T-helper 1 cell treated with Interleukin-12 subunit alpha and Interleukin-12 subunit beta and Interleukin-4 antibody, amounts not matched to agents 30 μg/mL and 1 μg/mL, for 36 hours (primary cell): Measurements from ENCODE around the gene SLC4A9.
"Not testable (repeated sequence)": the region's sequence is repeated elsewhere in the genome, so short reads cannot be mapped to it uniquely, and the experiment has no call there.

Experiments used
- H3K27ac Mint-ChIP-seq: one replicate; pipeline ENCODE4 v1.8.0; 2021; ENCODE audit warnings: mild to moderate bottlenecking, mixed read lengths
- H3K27me3 Mint-ChIP-seq: one replicate; pipeline ENCODE4 v1.8.0; 2021; ENCODE audit warnings: low read depth, mixed read lengths
- H3K36me3 Mint-ChIP-seq: one replicate; pipeline ENCODE4 v1.8.0; 2021; ENCODE audit warnings: low read depth, mixed read lengths
- H3K4me1 Mint-ChIP-seq: one replicate; pipeline ENCODE4 v1.8.0; 2021; ENCODE audit warnings: low read depth, mixed read lengths
- H3K4me3 Mint-ChIP-seq: one replicate; pipeline ENCODE4 v1.8.0; 2021; ENCODE audit warnings: mild to moderate bottlenecking, moderate library complexity, mixed read lengths
- H3K9me3 Mint-ChIP-seq: one replicate; pipeline ENCODE4 v1.8.0; 2021; ENCODE audit warnings: mixed read lengths

The SLC4A9 gene

GRCh38 chr5:140328036-140328764 lies 31.8 kb upstream of the SLC4A9 start:
- Mint-ChIP-seq H3K9me3 (no peaks in the 10 kb centered on the region), H3K27ac (no peak overlapping the region), H3K27me3 (no peaks in the 10 kb centered on the region), H3K4me3 (no peak overlapping the region), H3K4me1 (peaks cover 2% of the 10 kb centered on the region), H3K36me3 (peaks cover 17% of the 10 kb centered on the region)

- Mint-ChIP-seq H3K4me3 (no peak overlapping the region), H3K27ac (no peak overlapping the region), H3K36me3 (peaks cover 33% of the 10 kb centered on the region), H3K27me3 (no peaks in the 10 kb centered on the region), H3K4me1 (peaks cover 4% of the 10 kb centered on the region), H3K9me3 (no peaks in the 10 kb centered on the region)
These were observed 30.1 kb upstream of the SLC4A9 start for GRCh38 chr5:140329739-140330481.

GRCh38 chr5:140331638-140332037 lies 28.4 kb upstream of the SLC4A9 start:
- H3K27ac Mint-ChIP-seq, result no peak overlapping the region
- H3K9me3 Mint-ChIP-seq, result no peaks in the 10 kb centered on the region
- H3K27me3 Mint-ChIP-seq, result no peaks in the 10 kb centered on the region
- H3K4me3 Mint-ChIP-seq, result no peak overlapping the region
- peaks cover 13% of the 10 kb centered on the region for H3K4me1 Mint-ChIP-seq
- H3K36me3 Mint-ChIP-seq, result peaks cover 46% of the 10 kb centered on the region

GRCh38 chr5:140336388-140336787 lies 23.6 kb upstream of the SLC4A9 start:
- H3K36me3 Mint-ChIP-seq, result peaks cover 71% of the 10 kb centered on the region
- H3K27me3 Mint-ChIP-seq, result no peaks in the 10 kb centered on the region
- no peak overlapping the region for H3K4me3 Mint-ChIP-seq
- H3K4me1 Mint-ChIP-seq, result peaks cover 39% of the 10 kb centered on the region
- peak overlapping the region; percentile 3 for H3K27ac Mint-ChIP-seq
- no peaks in the 10 kb centered on the region for H3K9me3 Mint-ChIP-seq

- Mint-ChIP-seq H3K36me3 (peaks cover 66% of the 10 kb centered on the region), H3K4me3 (no peak overlapping the region), H3K27ac (peak overlapping the region; percentile 31), H3K4me1 (peaks cover 51% of the 10 kb centered on the region), H3K9me3 (no peaks in the 10 kb centered on the region), H3K27me3 (no peaks in the 10 kb centered on the region)
These were observed 22.1 kb upstream of the SLC4A9 start for GRCh38 chr5:140337880-140338279.

GRCh38 chr5:140338336-140338735 lies 21.7 kb upstream of the SLC4A9 start:
- Mint-ChIP-seq H3K36me3 (peaks cover 61% of the 10 kb centered on the region), H3K27ac (peak overlapping the region; percentile 15), H3K4me1 (peaks cover 56% of the 10 kb centered on the region), H3K27me3 (no peaks in the 10 kb centered on the region), H3K9me3 (no peaks in the 10 kb centered on the region), H3K4me3 (no peak overlapping the region)

- Mint-ChIP-seq H3K36me3 (peaks cover 57% of the 10 kb centered on the region), H3K27ac (peak overlapping the region; percentile 63), H3K9me3 (no peaks in the 10 kb centered on the region), H3K4me3 (peak overlapping the region; percentile 23), H3K27me3 (no peaks in the 10 kb centered on the region), H3K4me1 (peaks cover 59% of the 10 kb centered on the region)
These were observed 21.1 kb upstream of the SLC4A9 start for GRCh38 chr5:140338908-140339307.

- peaks cover 54% of the 10 kb centered on the region for H3K36me3 Mint-ChIP-seq
- H3K9me3 Mint-ChIP-seq, result no peaks in the 10 kb centered on the region
- peak overlapping the region; percentile 10 for H3K4me3 Mint-ChIP-seq
- H3K27me3 Mint-ChIP-seq, result no peaks in the 10 kb centered on the region
- peaks cover 63% of the 10 kb centered on the region for H3K4me1 Mint-ChIP-seq
- H3K27ac Mint-ChIP-seq, result peak overlapping the region; percentile 45
These were observed 20.4 kb upstream of the SLC4A9 start for GRCh38 chr5:140339636-140340035.

- Mint-ChIP-seq H3K27ac (peak overlapping the region; percentile 96), H3K4me3 (peak overlapping the region; percentile 70), H3K9me3 (no peaks in the 10 kb centered on the region)
These were observed 19.3 kb upstream of the SLC4A9 start for GRCh38 chr5:140340605-140341121.

GRCh38 chr5:140341591-140341990 lies 18.4 kb upstream of the SLC4A9 start:
- no peaks in the 10 kb centered on the region for H3K27me3 Mint-ChIP-seq
- H3K9me3 Mint-ChIP-seq, result no peaks in the 10 kb centered on the region
- peak overlapping the region; percentile 96 for H3K4me3 Mint-ChIP-seq
- peak overlapping the region; percentile 96 for H3K27ac Mint-ChIP-seq
- H3K4me1 Mint-ChIP-seq, result peaks cover 60% of the 10 kb centered on the region
- peaks cover 43% of the 10 kb centered on the region for H3K36me3 Mint-ChIP-seq

More at GRCh38 chr5:140340605-140341121, 19.3 kb upstream of the SLC4A9 start:
- H3K4me1 Mint-ChIP-seq, result peaks cover 67% of the 10 kb centered on the region
- H3K36me3 Mint-ChIP-seq, result peaks cover 52% of the 10 kb centered on the region
- H3K27me3 Mint-ChIP-seq, result no peaks in the 10 kb centered on the region

GRCh38 chr5:140342287-140342686 lies 17.7 kb upstream of the SLC4A9 start:
- no peaks in the 10 kb centered on the region for H3K27me3 Mint-ChIP-seq
- no peaks in the 10 kb centered on the region for H3K9me3 Mint-ChIP-seq
- peaks cover 38% of the 10 kb centered on the region for H3K36me3 Mint-ChIP-seq
- H3K27ac Mint-ChIP-seq, result peak overlapping the region; percentile 96
- H3K4me1 Mint-ChIP-seq, result peaks cover 64% of the 10 kb centered on the region
- peak overlapping the region; percentile 96 for H3K4me3 Mint-ChIP-seq

- Mint-ChIP-seq H3K36me3 (peaks cover 35% of the 10 kb centered on the region), H3K4me3 (peak overlapping the region; percentile 96), H3K27me3 (no peaks in the 10 kb centered on the region), H3K4me1 (peaks cover 63% of the 10 kb centered on the region), H3K27ac (peak overlapping the region; percentile 96), H3K9me3 (no peaks in the 10 kb centered on the region)
These were observed 17.1 kb upstream of the SLC4A9 start for GRCh38 chr5:140342896-140343295.

- Mint-ChIP-seq H3K4me1 (peaks cover 62% of the 10 kb centered on the region), H3K4me3 (peak overlapping the region; percentile 96), H3K27ac (peak overlapping the region; percentile 96), H3K36me3 (peaks cover 30% of the 10 kb centered on the region)
- not testable (repeated sequence) for H3K27me3 Mint-ChIP-seq, H3K9me3 Mint-ChIP-seq
These were observed 16.1 kb upstream of the SLC4A9 start for GRCh38 chr5:140343849-140344248.

- Mint-ChIP-seq H3K36me3 (peaks cover 27% of the 10 kb centered on the region), H3K27ac (peak overlapping the region; percentile 96), H3K4me3 (peak overlapping the region; percentile 96), H3K9me3 (no peaks in the 10 kb centered on the region), H3K27me3 (no peaks in the 10 kb centered on the region), H3K4me1 (peaks cover 57% of the 10 kb centered on the region)
These were observed 15.1 kb upstream of the SLC4A9 start for GRCh38 chr5:140344683-140345423.
